Nephron (organoid): ENCODE results near the gene ACADVL.

Experiments
- H3K27ac Mint-ChIP-seq, 3 experiments: 2 replicates each; pipeline ENCODE4 v1.8.0; 2020; ENCODE audit warnings: mixed read lengths in 3 of 3, mild to moderate bottlenecking in 2 of 3, moderate library complexity in 1 of 3
- H3K27me3 Mint-ChIP-seq: 2 replicates; pipeline ENCODE4 v1.8.0; 2021; ENCODE audit warnings: low read depth, mild to moderate bottlenecking, moderate library complexity, mixed read lengths
- H3K36me3 Mint-ChIP-seq: 2 replicates; pipeline ENCODE4 v1.8.0; 2020; ENCODE audit warnings: low read depth, mixed read lengths
- H3K4me1 Mint-ChIP-seq: 2 replicates; pipeline ENCODE4 v1.8.0; 2020; ENCODE audit warnings: mixed read lengths
- H3K4me3 Mint-ChIP-seq, 3 experiments: 2 replicates each; pipeline ENCODE4 v1.8.0; 2020; ENCODE audit warnings: mild to moderate bottlenecking in 3 of 3, mixed read lengths in 3 of 3, moderate library complexity in 2 of 3
- H3K9me3 Mint-ChIP-seq: 2 replicates; pipeline ENCODE4 v1.8.0; 2020; ENCODE audit warnings: mixed read lengths
- CTCF ChIP-seq, 3 experiments: fragments of 200-600 bp; sonication (generic); IDR thresholded peaks; one replicate each; pipeline ENCODE4 v1.5.0; 2021; ENCODE audit warnings: antibody characterized with exemption in 3 of 3; ENCODE audit not compliant: unreplicated experiment in 3 of 3

The ACADVL gene

GRCh38 chr17:7248796-7249195 lies 29.1 kb downstream of the ACADVL start:
- Mint-ChIP-seq H3K9me3 (no peaks in the 10 kb centered on the region), H3K4me3 (peak overlapping the region; percentile 87 to 100 (median 98)), H3K27me3 (no peaks in the 10 kb centered on the region), H3K27ac (peak overlapping the region; percentile 16 to 98 (median 19)), H3K36me3 (peaks cover 34% of the 10 kb centered on the region), H3K4me1 (peaks cover 40% of the 10 kb centered on the region)
- TF ChIP-seq CTCF (IDR thresholded peaks at IDR 0.05; ENCODE audit: unreplicated experiment in 3 of 3): no peak

- H3K4me3 Mint-ChIP-seq: peak overlapping the region; percentile 87 to 100 (median 98)
- H3K36me3 Mint-ChIP-seq: peaks cover 37% of the 10 kb centered on the region
- TF ChIP-seq CTCF (IDR thresholded peaks at IDR 0.05; ENCODE audit: unreplicated experiment in 3 of 3): no peak
Measured at GRCh38 chr17:7249214-7249613, 29.5 kb downstream of the ACADVL start.

GRCh38 chr17:7249830-7250229 lies 30.1 kb downstream of the ACADVL start:
- Mint-ChIP-seq H3K27ac (peak overlapping the region; percentile 95 to 98 (median 97)), H3K9me3 (no peaks in the 10 kb centered on the region), H3K4me3 (peak overlapping the region; percentile 87 to 100 (median 98)), H3K27me3 (no peaks in the 10 kb centered on the region), H3K4me1 (peaks cover 40% of the 10 kb centered on the region), H3K36me3 (peaks cover 37% of the 10 kb centered on the region)
- TF ChIP-seq CTCF (IDR thresholded peaks at IDR 0.05; ENCODE audit: unreplicated experiment in 3 of 3): no peak

More at GRCh38 chr17:7249214-7249613, 29.5 kb downstream of the ACADVL start:
- no peaks in the 10 kb centered on the region for H3K9me3 Mint-ChIP-seq
- peaks cover 40% of the 10 kb centered on the region for H3K4me1 Mint-ChIP-seq
- no peaks in the 10 kb centered on the region for H3K27me3 Mint-ChIP-seq
- peak overlapping the region; percentile 24 to 98 (median 56) for H3K27ac Mint-ChIP-seq

GRCh38 chr17:7250695-7251627 lies 31.2 kb downstream of the ACADVL start:
- Mint-ChIP-seq H3K4me3 (peak overlapping the region; percentile 87 to 100 (median 98)), H3K27ac (peak overlapping the region; percentile 98 to 99 (median 99)), H3K4me1 (peaks cover 40% of the 10 kb centered on the region), H3K36me3 (peaks cover 36% of the 10 kb centered on the region), H3K27me3 (no peaks in the 10 kb centered on the region), H3K9me3 (no peaks in the 10 kb centered on the region)
- TF ChIP-seq CTCF (IDR thresholded peaks at IDR 0.05; ENCODE audit: unreplicated experiment in 3 of 3): no peak

- H3K4me3 Mint-ChIP-seq: peak within 1 kb of the TSS; percentile 87 to 100 (median 98)
Measured at GRCh38 chr17:7251661-7252175, 32.0 kb downstream of the ACADVL start, which contains the start of gene CTDNEP1. TSS of gene CTDNEP1 (minus strand) at chr17:7251734. CDS start at chr17:7251296, 438 bp downstream.

More at GRCh38 chr17:7251661-7252175, 32.0 kb downstream of the ACADVL start, which contains the start of gene CTDNEP1:
- Mint-ChIP-seq H3K27ac (peak within 1 kb of the TSS; percentile 99), H3K36me3 (peaks cover 34% of the 10 kb centered on the region), H3K4me1 (peaks cover 40% of the 10 kb centered on the region), H3K27me3 (no peaks in the 10 kb centered on the region), H3K9me3 (no peaks in the 10 kb centered on the region)
- TF ChIP-seq CTCF (IDR thresholded peaks at IDR 0.05; ENCODE audit: unreplicated experiment in 3 of 3): no peak
